BJ (cell line): ENCODE measurements around the gene RGS6. TPM values are rescaled to one million over a fixed set of nuclear protein-coding genes. Genes with fewer than 3 reads are reported as not detected.

Experiments
- CTCF ChIA-PET: fragments of 350-600 bp; formaldehyde crosslinking; extraction: SDS; loops from one replicate; lab custom pipeline; 2021; ENCODE audit warnings: antibody characterized with exemption, inconsistent platforms; lab: Yijun Ruan, JAX
- POLR2A ChIA-PET: fragments of 300-600 bp; sonication (Branson Sonifier 250); formaldehyde crosslinking; extraction: SDS; loops from one replicate; lab custom pipeline; 2021; ENCODE audit warnings: antibody characterized with exemption; lab: Charles Lee
- DNase-seq: peaks from one replicate; pipeline ENCODE4 v3.0.0-alpha.2; 2011; ENCODE audit warnings: low read depth
- H3K27me3 ChIP-seq: 2 replicates; pipeline ENCODE4 v1.6.0; 2011; ENCODE audit warnings: low read length; ENCODE audit not compliant: control insufficient read depth, insufficient read depth
- H3K36me3 ChIP-seq: 2 replicates; pipeline ENCODE4 v1.5.1; 2011; ENCODE audit warnings: low read length; ENCODE audit not compliant: control insufficient read depth, insufficient read depth
- H3K4me3 ChIP-seq: 2 replicates; pipeline ENCODE4 v1.5.1; 2011; ENCODE audit warnings: low read depth, mild to moderate bottlenecking, control low read depth, low read length
- CTCF ChIP-seq: IDR thresholded peaks from 2 replicates; pipeline ENCODE4 v1.5.1; 2011; ENCODE audit warnings: low read depth, mild to moderate bottlenecking, control low read depth, inconsistent platforms, low read length, moderate library complexity; ENCODE audit not compliant: insufficient read depth
- polyA plus RNA-seq: library from polyadenylated mRNA; depleted of rRNA; stranded (reverse); fragments of >200 nt; gene quantifications from 2 replicates; pipeline ENCODE4 v1.2.3, GENCODE V29; 2011

Gene RGS6
- polyA plus RNA-seq, 1 experiment: not detected

GRCh38 chr14:72492196-72492595 is 560.0 kb downstream of the RGS6 start:
- DNase-seq: no peak
- Histone ChIP-seq H3K4me3 (no peak overlapping the region), H3K27me3 (peaks cover 3% of the 10 kb centered on the region), H3K36me3 (no peaks in the 10 kb centered on the region)
- TF ChIP-seq CTCF: no peak
- POLR2A ChIA-PET: no interaction called here
- CTCF ChIA-PET: interaction anchor here (0.6 kb wide), 1 partner anchor 456 kb away, joined by 3 read pairs; no protein-coding TSS in a partner anchor

DNA sequence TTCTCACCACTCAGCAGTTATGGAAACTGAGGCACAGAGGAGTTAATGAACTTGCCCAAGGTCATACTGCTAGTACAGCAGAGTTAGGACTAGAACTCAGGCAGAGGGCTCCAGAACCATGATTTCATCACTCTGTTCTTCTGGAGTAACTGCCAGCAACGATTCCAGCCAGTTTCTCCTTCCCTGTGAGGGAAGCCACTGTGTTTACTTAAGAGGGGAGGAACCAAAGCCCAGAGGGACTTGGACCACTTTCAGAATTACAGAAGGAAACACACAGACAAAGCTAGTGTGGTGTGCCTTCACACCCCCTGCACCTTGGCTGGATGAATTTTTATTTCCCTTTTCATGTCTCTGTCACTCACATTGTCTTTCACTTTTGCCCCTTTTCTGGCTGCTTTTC is 563.4 kb downstream of the RGS6 start:
- ChIA-PET CTCF (interaction anchor here (2.3 kb wide), 1 partner anchor 18 kb away, joined by 8 read pairs; no protein-coding TSS in a partner anchor), POLR2A (no interaction called here)
- H3K36me3 ChIP-seq: no peaks in the 10 kb centered on the region
- H3K4me3 ChIP-seq: no peak overlapping the region
- H3K27me3 ChIP-seq: peaks cover 5% of the 10 kb centered on the region
- TF ChIP-seq CTCF: no peak
- no peak for DNase-seq

GRCh38 chr14:72498646-72499045 is 566.4 kb downstream of the RGS6 start:
- Histone ChIP-seq H3K27me3 (peaks cover 4% of the 10 kb centered on the region), H3K36me3 (no peaks in the 10 kb centered on the region), H3K4me3 (no peak overlapping the region)
- no peak for DNase-seq
- CTCF ChIA-PET: interaction anchor here (2.2 kb wide), 1 partner anchor 15 kb away, joined by 7 read pairs; no protein-coding TSS in a partner anchor
- no peak for TF ChIP-seq CTCF
- POLR2A ChIA-PET: no interaction called here

DNA sequence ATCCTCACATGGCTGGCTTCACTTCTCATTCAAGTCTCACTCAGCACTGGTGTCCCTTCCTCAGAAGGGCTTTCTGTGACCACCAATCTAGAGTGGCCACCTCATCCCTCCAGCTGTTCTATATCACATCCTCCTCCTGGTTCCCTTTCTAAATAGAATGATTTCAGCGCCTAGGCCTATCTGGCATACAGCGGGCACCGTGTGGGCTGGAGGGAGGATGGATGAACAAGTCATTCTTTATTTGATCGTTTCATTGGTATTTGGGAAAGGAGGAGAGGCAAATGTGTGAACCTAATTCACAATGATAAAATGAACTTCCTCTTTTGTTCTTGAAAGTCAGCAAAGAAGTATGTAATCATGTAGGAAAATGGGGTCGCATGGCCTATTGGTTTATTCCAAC is 567.5 kb downstream of the RGS6 start:
- Histone ChIP-seq H3K4me3 (no peak overlapping the region), H3K27me3 (peaks cover 4% of the 10 kb centered on the region), H3K36me3 (no peaks in the 10 kb centered on the region)
- CTCF ChIA-PET: interaction anchor here (0.6 to 2.2 kb wide), 3 partner anchors 14 to 17 kb away, joined by 3 to 7 read pairs (median 3); no protein-coding TSS in a partner anchor
- no peak for TF ChIP-seq CTCF
- DNase-seq: no peak
- POLR2A ChIA-PET: no interaction called here

GRCh38 chr14:72500234-72500838 is 568.1 kb downstream of the RGS6 start:
- Histone ChIP-seq H3K36me3 (no peaks in the 10 kb centered on the region), H3K4me3 (no peak overlapping the region), H3K27me3 (peaks cover 4% of the 10 kb centered on the region)
- POLR2A ChIA-PET: no interaction called here
- DNase-seq: no peak
- TF ChIP-seq CTCF: no peak
- CTCF ChIA-PET: interaction anchor here (0.6 to 2.2 kb wide), 2 partner anchors 13 to 16 kb away, joined by 3 to 7 read pairs; no protein-coding TSS in a partner anchor
